ENCODE data around the gene REEP3.
"Not testable (repeated sequence)": the region's sequence is repeated elsewhere in the genome, so short reads cannot be mapped to it uniquely, and the experiment has no call there.

REEP3 gene

GRCh38 chr10:63633677-63634487, 112.7 kb downstream of the REEP3 start:
- no peak for DNase-seq

GRCh38 chr10:63634488-63635065, 113.4 kb downstream of the REEP3 start:
- DNase-seq = no peak

GRCh38 chr10:63636812-63637211, 115.6 kb downstream of the REEP3 start:
- DNase-seq = no peak

GRCh38 chr10:63637901-63638327, 116.7 kb downstream of the REEP3 start:
- DNase-seq = no peak

- DNase-seq = no peak
These were observed 120.2 kb downstream of the REEP3 start for GRCh38 chr10:63641366-63641765.

- no peak for DNase-seq
These were observed 120.6 kb downstream of the REEP3 start for GRCh38 chr10:63641799-63642198.

- no peak for DNase-seq
These were observed 121.6 kb downstream of the REEP3 start for GRCh38 chr10:63642808-63643207.

GRCh38 chr10:63644418-63645142, 123.4 kb downstream of the REEP3 start:
- DNase-seq = no peak

GRCh38 chr10:63645195-63645594, 124.0 kb downstream of the REEP3 start:
- no peak for DNase-seq

- DNase-seq = no peak
These were observed 125.3 kb downstream of the REEP3 start for GRCh38 chr10:63646491-63646890.

GRCh38 chr10:63651864-63652263, 130.7 kb downstream of the REEP3 start:
- no peak for DNase-seq

- no peak for DNase-seq
These were observed 132.5 kb downstream of the REEP3 start for GRCh38 chr10:63653747-63654146.

GRCh38 chr10:63657761-63658160, 136.6 kb downstream of the REEP3 start:
- DNase-seq = no peak

GRCh38 chr10:63660941-63661340, 139.7 kb downstream of the REEP3 start:
- DNase-seq = not testable (repeated sequence)

- no peak for DNase-seq
These were observed 140.1 kb downstream of the REEP3 start for GRCh38 chr10:63661347-63661746.

GRCh38 chr10:63664341-63664885, 143.2 kb downstream of the REEP3 start:
- DNase-seq = peak; percentile 59

GRCh38 chr10:63665006-63665580, 143.9 kb downstream of the REEP3 start:
- peak; percentile 62 for DNase-seq

- DNase-seq = no peak
These were observed 144.5 kb downstream of the REEP3 start for GRCh38 chr10:63665670-63666134.

GRCh38 chr10:63666836-63667383, 145.7 kb downstream of the REEP3 start:
- DNase-seq = no peak

GRCh38 chr10:63667596-63668480, 146.6 kb downstream of the REEP3 start:
- no peak for DNase-seq

- no peak for DNase-seq
These were observed 149.2 kb downstream of the REEP3 start for GRCh38 chr10:63670291-63670898.
